HFF-Myc (cell line): ENCODE measurements around the gene KRTAP10-11.
"Not testable (repeated sequence)": the region's sequence is repeated elsewhere in the genome, so short reads cannot be mapped to it uniquely, and the experiment has no call there.

ENCODE experiments used
- DNase-seq: peaks from one replicate; pipeline ENCODE4 v3.0.0-alpha.2; 2011; ENCODE audit warnings: low read depth; ENCODE audit errors: extremely low read depth
- H3K4me3 ChIP-seq: replicated peaks from 2 replicates; pipeline ENCODE4 v1.5.1; 2011; ENCODE audit warnings: low read depth, mild to moderate bottlenecking, control low read depth, low read length
- TF ChIP-seq, protein P1 (sequence below): IDR thresholded peaks from 2 replicates; pipeline ENCODE4 v1.5.1; 2012; ENCODE audit warnings: mild to moderate bottlenecking, low read depth, low read length, control low read depth; ENCODE audit errors: missing control alignments

KRTAP10-11 gene, protein sequence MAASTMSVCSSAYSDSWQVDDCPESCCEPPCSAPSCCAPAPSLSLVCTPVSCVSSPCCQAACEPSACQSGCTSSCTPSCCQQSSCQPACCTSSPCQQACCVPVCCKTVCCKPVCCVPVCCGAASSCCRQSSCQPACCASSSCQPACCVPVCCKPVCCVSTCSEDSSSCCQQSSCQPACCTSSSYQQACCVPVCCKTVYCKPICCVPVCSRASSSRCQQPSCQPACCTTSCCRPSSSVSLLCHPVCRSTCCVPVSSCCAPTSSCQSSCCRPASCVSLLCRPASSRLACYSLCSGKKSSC

DNA sequence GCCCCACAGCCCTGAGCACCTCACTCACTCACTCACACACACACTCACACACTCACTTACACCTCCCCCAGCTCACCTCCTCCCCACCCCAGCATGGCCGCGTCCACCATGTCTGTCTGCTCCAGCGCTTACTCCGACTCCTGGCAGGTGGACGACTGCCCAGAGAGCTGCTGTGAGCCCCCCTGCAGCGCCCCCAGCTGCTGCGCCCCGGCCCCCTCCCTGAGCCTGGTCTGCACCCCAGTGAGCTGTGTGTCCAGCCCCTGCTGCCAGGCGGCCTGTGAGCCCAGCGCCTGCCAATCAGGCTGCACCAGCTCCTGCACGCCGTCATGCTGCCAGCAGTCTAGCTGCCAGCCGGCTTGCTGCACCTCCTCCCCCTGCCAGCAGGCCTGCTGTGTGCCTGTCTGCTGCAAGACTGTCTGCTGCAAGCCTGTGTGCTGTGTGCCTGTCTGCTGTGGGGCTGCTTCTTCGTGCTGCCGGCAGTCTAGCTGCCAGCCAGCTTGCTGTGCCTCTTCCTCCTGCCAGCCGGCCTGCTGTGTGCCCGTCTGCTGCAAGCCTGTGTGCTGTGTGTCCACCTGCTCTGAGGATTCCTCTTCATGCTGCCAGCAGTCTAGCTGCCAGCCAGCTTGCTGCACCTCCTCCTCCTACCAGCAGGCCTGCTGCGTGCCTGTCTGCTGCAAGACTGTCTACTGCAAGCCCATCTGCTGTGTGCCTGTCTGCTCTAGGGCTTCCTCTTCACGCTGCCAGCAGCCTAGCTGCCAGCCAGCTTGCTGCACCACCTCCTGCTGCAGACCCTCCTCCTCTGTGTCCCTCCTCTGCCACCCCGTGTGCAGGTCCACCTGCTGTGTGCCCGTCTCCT lies at the start of gene KRTAP10-11:
TSS of gene KRTAP10-11 (plus strand) at position 49 of the 856 bp plus-strand sequence. CDS start at position 94, 45 bp downstream.
- not testable (repeated sequence) for DNase-seq

DNA sequence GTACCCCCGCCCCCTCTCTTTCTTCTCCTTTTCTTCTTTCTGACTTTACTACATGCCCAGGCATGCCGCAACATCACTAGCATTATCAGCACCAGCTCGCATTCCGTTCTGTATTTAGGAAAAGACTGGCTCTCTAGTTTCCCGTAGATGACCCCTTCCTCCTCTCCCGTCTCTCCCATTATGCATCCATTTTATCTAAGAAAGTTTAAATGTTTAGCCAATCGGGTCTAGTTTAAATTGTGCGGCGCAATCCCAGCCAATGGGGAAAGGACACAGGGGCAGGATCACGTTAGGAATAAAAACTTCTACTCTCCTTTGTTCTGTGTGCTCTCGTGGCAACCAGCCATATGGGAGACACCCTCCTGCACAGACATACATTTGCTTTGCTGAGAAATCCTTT lies 48.2 kb upstream of the KRTAP10-11 start:
- H3K4me3 ChIP-seq, result no peak overlapping the region
- no peak for DNase-seq
- TF ChIP-seq, protein P1, sequence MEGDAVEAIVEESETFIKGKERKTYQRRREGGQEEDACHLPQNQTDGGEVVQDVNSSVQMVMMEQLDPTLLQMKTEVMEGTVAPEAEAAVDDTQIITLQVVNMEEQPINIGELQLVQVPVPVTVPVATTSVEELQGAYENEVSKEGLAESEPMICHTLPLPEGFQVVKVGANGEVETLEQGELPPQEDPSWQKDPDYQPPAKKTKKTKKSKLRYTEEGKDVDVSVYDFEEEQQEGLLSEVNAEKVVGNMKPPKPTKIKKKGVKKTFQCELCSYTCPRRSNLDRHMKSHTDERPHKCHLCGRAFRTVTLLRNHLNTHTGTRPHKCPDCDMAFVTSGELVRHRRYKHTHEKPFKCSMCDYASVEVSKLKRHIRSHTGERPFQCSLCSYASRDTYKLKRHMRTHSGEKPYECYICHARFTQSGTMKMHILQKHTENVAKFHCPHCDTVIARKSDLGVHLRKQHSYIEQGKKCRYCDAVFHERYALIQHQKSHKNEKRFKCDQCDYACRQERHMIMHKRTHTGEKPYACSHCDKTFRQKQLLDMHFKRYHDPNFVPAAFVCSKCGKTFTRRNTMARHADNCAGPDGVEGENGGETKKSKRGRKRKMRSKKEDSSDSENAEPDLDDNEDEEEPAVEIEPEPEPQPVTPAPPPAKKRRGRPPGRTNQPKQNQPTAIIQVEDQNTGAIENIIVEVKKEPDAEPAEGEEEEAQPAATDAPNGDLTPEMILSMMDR, result no peak

More for the DNA sequence above, at the start of gene KRTAP10-11:
- not testable (repeated sequence) for H3K4me3 ChIP-seq

DNA sequence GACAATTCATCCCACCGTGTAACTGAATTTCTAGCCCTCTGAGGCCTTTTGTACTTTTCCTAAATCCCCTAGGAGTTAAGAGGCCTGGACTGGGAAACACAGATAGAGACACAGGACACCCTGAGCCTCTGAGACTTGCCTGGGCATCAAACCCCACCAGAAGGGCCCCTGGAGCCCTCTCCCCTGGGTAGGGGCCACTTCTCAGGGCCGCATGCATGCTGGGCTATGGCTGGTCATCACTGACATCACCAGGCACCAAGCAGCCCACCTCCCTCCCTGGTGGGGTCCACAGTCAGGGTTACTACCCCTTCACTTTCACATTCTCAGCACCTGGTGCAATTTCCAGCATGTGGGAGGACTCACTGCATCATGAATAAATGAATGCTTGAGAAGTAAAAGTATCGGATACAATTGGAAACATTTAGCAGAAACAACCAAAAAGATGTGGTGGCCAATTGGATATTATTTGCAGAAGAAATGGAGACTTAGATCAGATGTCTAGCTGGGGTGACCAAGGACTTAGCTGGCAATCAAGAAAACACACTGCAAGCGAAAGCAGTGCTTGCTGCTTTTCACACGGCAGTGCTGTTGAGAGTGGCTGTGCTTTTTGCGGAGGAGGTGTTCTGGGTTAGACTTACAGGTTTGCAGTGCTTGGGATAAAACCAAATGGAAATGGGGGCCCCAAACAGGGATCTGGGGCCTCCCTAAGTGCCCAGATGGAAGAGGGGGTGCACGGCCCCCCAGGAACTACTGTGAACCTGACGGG lies 46.8 kb upstream of the KRTAP10-11 start:
- DNase-seq, result no peak
- H3K4me3 ChIP-seq, result no peak overlapping the region
- TF ChIP-seq, protein P1, result no peak

DNA sequence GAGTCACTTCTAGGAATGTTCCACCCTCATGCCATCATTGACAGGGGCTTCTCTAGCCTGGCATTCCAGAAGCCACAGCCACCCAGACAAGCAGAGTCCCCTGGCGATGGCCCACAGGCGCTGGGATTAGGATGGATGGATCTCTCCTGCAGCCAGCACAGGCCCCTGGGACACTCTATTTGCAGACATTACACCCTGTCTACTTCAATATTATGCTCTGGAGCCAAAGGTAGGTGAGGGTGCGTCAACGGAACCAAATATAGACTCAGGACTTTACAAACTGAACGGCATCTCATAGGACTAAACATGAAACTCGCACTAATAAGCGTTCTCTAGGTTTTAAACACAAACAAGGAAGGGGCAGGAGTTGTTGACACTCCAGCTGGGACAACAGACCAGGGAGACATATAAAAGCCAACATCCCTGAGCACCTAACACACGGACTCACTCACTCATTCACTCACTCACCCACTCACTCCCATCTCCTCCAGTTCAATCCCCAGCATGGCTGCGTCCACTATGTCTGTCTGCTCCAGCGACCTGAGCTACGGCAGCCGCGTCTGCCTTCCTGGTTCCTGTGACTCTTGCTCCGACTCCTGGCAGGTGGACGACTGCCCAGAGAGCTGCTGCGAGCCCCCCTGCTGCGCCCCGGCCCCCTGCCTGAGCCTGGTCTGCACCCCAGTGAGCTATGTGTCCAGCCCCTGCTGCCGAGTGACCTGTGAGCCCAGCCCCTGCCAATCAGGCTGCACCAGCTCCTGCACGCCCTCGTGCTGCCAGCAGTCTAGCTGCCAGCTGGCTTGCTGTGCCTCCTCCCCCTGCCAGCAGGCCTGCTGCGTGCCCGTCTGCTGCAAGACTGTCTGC lies 45.9 kb upstream of the KRTAP10-11 start, which contains the start of gene KRTAP10-7:
TSS of gene KRTAP10-7 (plus strand) at position 480 of the 861 bp plus-strand sequence. CDS start at position 505, 25 bp downstream.
- DNase-seq, H3K4me3 ChIP-seq: not testable (repeated sequence)

DNA sequence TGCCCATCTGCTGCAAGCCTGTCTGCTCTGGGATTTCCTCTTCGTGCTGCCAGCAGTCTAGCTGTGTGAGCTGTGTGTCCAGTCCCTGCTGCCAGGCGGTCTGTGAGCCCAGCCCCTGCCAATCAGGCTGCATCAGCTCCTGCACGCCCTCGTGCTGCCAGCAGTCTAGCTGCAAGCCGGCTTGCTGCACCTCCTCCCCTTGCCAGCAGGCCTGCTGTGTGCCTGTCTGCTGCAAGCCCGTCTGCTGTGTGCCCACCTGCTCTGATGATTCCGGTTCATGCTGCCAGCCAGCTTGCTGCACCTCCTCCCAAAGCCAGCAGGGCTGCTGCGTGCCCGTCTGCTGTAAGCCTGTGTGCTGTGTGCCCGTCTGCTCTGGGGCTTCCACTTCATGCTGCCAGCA lies 45.1 kb upstream of the KRTAP10-11 start:
- not testable (repeated sequence) for DNase-seq

DNA sequence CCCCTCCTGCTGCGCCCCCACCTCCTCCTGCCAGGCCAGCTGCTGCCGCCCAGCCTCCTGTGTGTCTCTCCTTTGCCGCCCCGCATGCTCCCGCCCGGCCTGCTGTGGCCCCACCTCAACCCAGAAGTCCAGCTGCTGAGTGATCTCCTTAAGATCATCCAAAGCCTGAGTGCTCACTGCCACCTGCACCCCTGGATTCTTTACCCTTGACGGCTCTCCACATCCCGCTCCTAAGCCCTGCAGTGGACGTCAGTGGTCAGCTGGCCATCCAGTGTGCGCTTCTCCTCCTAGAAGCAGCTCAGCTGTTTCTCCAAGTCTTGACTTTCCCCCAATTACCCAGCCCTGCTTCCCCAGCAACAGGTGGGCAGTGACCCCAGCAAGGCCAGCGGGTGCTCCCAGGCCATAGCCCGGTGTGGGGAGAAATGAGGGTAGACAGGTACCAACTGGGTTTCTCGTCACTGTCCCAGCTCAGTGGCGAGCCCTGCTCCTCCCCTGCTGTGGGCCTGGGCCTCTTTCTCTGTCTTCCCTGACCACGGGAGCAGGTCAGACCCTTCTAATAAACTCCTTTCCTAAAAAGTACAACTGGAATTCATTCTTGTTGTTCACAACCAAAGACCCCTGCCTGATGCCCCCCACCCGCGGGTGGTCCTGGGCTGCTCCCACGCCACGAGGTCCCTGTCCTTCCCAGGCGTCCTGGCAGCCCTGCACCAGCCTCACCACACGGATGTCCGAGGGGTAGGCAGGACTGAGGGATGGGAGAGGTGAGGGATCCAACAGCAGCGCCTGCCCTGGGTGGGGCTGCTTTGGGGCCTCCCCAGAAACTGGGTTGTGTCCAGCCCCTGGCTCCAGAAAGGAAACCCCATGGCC lies 44.4 kb upstream of the KRTAP10-11 start:
- DNase-seq, result no peak
- TF ChIP-seq, protein P1, result no peak
- no peak overlapping the region for H3K4me3 ChIP-seq

More for the DNA sequence above, 45.1 kb upstream of the KRTAP10-11 start:
- H3K4me3 ChIP-seq, result not testable (repeated sequence)

DNA sequence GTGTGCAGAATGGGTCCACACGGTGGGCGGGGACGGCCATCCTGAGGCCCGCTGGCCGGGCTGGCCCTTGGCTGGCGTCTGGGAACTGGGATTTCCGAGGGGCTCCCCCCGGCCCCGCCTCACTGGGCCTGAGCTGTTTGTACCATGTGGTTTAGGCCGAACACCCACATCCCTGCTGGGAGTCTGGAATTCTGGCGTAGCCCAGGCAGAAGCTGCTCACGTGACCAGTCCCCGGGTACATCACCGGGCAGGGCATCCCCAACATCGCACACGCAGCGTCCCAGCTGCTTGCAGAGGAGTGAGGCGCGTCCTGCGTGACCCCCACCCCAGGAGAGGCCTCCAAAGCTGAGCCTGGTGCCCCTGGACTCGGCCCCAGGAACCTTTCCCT lies 43.8 kb upstream of the KRTAP10-11 start:
- TF ChIP-seq, protein P1, result no peak
- H3K4me3 ChIP-seq, result no peak overlapping the region
- no peak for DNase-seq
